Measurements from ENCODE around the gene C11orf98.
A peak's percentile ranks its signal among the peaks of the same experiment; 100 is the strongest.
"Not testable (repeated sequence)": the region's sequence is repeated elsewhere in the genome, so short reads cannot be mapped to it uniquely, and the experiment has no call there.

C11orf98 gene

DNA sequence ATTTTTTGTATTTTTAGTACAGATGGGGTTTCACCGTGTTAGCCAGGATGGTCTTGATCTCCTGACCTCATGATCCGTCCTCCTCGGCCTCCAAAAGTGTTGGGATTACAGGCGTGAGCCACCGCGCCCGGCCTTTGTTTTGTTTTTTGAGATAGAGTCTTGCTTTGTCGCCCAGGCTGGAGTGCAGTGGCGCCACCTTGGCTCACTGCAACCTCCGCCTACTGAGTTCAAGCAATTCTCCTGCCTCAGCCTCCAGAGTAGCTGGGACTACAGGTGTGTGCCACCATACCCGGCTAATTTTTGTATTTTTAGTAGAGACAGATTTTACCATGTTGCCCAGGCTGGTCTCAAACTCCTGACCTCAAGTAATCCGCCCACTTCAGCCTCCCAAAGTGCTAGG, 14.7 kb downstream of the C11orf98 start:
- DNase-seq (ENCODE audit: low read depth) = not testable (repeated sequence)

DNA sequence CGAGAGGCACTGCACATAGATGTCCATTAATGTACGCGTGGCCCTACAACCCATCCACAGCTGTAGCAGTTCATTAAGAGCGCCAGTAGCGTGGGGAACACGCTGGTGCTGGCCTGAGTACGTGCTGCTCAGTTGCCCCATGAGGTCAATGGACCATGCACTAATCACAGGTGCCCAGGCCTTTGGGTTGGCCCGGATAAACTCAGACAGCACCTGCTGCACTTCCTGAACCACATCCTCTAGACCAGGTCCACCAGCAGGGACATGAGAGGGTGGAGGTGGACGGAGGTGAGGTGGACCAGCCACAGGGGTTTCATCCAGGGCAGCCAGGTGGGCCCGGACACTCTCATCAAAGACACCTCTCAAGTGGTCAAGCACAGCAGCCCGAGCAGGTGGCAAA, 15.5 kb downstream of the C11orf98 start:
- no peak for DNase-seq (ENCODE audit: low read depth)

DNA sequence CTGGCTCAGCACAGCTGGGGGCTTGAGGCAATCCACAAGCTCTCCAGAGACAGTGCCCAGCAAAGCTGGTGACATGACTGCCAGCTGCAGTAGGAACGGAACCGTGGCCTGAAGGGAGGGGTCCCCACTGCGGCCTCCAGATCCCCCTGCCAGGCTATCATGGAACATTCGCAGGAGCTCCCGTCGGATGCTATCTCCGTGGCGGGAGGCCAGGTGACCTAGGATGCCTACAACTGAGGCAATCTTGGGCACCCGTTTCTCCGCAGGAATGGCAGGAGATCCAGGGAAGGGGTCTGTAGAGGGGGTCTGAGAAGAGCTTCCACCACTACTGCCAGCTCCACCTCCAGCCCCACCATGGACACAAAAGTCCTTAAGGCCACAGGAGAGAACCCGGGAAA, 16.0 kb downstream of the C11orf98 start:
- DNase-seq (ENCODE audit: low read depth) = no peak

DNA sequence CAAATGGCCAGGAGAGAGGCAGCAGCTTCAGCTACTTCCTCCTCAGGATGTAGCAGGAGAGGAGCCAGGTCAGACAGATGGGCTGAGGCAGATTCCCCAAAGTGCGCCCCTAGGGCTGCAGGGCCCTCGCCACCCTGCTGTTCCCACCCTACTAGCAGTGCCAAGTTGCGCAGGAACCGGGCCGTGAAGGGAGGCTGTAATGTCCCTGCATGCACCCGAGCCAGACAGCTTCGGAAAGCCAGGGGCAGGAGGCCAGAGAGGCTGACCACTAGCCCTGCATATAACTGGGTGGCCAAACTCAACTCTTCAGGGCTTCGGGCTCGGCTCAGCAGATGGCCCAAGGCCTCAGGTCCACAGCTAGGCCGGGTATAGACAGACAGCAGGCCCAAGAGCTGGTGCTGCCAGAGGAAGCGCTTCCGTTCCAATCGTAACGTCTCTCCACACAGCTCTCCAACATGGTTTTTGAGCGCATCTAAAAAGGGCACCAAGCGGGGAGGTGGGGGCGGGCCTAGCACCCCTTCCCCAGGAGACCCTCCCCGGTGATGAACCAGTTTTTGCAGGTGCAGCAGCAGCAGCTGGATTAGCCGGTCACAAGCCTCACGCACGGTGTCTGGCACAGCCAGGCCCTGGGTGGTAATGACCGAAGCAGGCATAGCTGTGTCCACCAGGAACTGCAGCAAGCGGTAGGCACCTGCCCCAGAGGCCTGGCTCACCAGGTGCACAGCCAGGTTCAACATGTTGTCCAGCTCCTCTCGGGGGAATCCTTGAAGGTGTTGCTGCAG, 16.6 kb downstream of the C11orf98 start:
- DNase-seq (ENCODE audit: low read depth) = no peak

DNA sequence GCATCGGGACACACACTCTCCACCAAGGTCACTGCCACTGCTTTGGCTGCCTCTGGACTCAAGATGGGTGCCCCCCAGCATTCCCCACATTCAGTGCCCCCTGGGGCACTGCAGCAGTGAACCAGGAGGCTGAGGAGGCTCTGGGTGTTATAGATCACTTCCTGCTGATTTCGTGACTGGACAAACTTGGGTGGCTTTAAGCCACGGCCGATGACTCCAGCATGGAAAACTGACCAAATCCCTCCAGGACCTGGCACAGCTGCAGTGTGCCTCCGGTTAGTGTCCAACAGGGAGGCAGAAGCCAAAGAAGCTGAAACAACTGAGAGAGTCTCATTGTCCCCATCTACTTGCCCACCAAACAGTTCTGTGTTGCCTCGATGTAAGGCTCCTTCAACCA, 17.4 kb downstream of the C11orf98 start:
- no peak for DNase-seq (ENCODE audit: low read depth)

DNA sequence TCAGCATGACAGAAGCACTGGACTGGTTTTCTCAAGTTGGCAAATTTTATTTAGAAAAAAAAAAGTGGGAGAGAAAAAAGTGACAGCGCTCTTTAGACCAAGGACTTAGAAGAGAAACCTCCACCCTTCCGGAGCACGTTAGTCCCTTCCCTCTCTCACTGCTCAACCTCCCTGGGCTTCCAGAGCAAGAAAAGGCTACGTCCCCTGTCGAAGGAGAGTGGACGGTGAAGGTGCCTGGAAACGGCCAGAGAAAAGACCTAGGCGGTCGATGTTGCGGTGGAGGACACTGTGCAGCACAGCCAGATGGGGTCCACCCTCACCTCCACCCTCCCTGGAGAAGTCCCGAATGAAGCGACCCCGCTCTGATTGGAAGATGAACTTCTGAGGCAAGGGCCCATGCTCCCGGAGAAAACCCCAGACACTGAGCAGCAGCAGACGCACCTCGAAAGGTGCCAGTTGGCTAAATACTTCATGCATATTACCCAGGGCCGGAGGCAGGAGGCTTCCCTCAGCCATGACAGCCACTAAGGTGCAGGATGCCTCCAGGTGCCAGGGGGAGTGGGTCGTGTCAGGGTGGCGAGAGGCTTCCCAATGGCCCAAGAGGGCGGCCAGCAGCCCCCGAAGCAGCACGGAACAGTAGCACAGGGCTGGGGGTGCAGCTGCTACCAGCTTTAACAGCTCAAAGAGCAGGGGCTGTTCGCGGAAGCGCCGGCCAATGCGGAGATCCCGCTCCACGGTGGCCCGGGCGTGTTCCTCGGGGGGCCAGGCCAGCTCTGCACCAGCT, 18.0 kb downstream of the C11orf98 start:
- DNase-seq (ENCODE audit: low read depth) = no peak

DNA sequence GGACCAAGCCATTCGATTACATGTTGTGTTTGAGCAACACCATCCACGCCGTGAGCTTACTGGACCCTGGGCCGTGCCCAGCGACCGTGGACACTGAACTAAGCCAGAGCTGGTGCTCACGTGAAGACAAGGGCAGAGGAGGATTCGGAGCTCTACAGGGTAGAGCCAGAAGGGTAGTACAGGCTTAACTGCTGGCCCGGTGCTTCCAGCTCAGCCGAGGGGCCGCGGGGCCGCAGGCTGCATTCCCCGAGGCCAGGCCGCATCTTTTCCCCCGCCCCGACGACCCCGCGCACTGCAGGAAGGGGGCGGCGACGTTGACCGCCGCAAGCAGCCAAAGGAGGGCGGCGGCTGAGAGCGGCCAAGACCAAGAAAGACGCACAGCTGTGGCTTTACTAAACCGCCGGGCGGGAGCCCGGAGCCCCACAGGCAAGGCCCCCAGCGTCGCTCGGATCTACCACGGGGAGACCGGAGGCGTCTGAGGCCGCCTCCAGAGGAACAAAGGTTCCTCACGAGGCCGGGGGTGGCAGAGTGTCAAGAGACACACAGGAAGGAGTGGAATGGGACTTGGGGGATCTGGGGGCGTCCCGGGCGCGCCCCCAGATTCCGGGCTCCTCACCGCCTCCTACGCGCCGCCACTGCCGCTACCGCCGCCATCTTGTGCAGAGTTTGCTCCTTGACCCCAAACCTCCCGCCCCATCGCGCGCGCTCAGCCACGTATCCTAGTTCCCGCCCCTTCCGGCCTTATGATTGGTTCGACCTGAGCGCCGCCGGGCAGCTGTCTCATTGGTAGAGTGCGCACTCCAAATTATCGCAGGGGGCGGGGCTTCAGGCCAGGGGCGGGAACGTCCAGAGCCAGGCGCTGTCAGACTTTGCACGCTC, 18.8 kb downstream of the C11orf98 start, which contains the start of gene GANAB:
Gene GANAB, minus strand, starts transcription at position 668 of the 879 bp plus-strand sequence. Its CDS starts 14 bp downstream, at position 654.
- DNase-seq (ENCODE audit: low read depth) = peak; percentile 94

DNA sequence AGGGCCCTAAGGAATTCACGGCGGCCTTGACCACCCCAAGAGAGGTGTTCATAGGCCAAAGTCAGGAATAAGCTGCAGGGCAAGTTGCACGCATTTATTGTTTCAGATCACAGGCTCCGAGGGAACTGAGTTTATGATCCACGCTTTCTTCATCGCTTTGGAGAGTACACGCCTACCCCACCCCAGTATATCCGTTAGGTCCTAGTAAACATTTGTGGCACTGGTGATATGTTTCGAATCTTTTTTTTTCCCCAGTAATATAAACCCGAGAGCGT, 19.4 kb downstream of the C11orf98 start:
- DNase-seq (ENCODE audit: low read depth) = no peak

DNA sequence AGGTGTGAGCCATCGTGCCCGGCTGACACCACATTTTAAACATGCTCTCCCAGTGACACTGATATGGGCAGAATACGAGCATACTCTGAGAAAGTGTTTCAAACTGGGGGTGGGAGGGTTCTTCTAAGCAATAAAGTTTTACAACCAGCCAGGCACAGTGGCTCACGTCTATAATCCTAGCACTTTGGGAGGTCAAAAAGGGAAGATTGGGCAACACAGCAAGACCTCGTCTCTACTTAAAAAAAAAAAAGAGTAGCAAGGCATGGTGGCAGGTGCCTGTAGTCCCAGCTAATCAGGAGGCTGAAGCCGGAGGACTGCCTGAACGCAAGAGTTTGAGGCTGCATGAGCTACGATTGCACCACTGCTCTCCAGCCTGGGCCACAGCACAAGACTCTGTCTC, 20.8 kb downstream of the C11orf98 start:
- no peak for DNase-seq (ENCODE audit: low read depth)

DNA sequence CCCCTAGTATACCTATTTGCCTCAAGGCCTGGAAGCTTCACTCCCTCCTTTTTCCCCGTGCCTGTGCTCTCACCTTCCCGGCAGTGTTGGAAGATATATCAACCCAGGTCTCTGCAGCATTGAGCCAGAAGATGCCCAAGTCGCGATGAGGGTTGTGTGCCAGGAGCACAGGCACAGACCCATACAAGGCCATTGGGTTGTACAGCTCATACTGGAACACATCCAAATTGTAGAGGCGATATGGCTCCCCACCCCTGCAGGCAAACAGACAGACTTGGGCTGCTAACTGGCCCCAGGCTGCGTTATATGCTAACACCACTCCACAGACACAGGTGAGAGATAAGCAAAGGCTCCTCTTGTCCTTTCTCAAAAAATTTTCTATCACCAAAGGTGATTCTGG, 32.5 kb downstream of the C11orf98 start:
- no peak for DNase-seq (ENCODE audit: low read depth)

DNA sequence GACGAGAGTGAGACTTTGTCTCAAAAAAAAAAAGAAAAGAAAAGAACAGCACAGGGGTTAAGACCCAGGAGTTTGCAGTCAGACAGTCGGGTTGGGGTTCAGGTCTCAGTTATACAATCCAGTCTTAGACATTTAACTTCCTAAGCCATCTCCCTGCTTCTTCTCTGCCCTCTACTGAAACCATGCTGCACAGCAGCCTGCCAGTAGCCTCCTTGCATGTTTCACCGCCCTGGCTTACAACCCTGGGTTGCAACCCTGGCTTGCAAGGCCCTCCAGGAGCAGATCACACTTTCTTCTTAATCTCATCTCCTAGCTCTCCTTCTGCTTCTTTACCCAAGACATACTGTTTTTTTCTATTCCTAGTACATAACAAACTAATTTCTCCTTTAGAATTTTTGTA, 37.3 kb downstream of the C11orf98 start:
- DNase-seq (ENCODE audit: low read depth) = no peak

DNA sequence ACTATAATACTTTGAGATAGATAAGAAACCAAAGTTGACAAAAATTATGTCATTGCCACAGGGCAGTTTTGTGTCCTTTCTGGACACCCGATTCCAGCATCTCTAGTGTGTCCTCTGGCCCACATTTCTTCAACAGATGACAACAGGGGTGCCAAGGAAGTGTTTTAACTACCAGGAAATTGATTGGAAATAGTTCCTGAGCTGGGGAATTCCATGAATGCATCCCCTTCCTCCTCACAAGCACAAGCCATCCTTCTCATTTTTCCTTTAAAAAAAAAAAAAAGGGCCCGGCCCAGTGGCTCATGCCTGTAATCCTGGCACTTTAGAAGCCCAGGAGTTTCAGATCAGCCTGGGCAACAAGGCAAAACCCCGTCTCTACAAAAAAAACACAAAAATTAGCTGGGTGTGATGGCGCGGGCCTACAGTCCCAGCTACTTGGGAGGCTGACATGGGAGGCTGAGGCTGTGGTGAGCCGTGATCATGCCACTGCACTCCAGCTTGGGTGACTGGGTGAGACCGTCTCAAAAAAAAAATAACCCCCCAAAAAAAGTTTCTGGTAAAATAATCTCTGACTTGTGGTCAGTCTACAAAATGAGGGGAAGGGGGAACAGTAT, 42.4 kb downstream of the C11orf98 start:
- no peak for DNase-seq (ENCODE audit: low read depth)

DNA sequence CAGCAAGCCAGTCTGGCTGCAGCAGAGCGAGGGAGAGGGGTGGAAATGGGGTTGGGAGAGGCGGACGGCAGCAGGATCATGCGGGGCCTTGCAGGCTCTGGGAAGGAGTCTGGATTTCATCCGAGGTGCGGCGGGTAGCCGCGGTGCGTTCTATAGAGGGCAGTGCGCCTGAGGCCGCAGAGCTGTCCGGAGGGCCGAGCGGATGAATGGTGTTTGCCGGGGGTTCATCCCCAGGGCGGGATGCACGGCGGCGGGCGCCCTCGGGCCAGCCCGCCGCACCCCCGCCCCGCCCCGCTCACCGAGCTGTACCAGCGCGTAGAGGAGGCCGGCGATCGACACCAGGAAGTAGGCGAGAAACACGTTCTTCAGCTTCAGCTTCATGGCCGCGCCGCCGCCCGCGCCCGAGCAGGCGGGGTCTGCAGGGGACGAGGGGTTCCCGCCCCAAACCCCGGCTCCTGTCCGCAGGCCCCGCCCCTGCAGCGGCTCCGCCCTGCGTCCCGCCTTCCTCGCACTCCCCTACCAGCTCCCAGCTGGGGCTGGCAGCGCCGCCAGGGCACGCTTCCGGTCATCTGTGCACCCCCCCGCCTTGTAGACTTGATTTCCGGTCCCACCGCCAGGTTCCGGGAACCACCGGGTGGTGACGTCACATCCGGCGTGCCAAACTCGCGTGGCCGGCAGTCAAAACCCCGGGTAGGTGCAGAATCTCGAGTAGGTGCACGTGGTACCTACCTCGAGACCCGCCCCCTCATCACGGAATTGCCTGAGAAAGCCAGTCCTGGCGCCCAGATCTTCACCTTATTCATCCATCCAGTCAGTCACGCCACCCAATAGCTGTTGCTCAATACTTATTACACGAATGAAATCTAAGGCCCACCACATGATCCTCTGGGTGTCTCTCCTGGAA, 43.2 kb downstream of the C11orf98 start, which contains the start of gene B3GAT3:
Gene B3GAT3, minus strand, starts transcription at position 420 of the 904 bp plus-strand sequence. Its CDS starts 39 bp downstream, at position 381.
- peak; percentile 94 for DNase-seq (ENCODE audit: low read depth)

DNA sequence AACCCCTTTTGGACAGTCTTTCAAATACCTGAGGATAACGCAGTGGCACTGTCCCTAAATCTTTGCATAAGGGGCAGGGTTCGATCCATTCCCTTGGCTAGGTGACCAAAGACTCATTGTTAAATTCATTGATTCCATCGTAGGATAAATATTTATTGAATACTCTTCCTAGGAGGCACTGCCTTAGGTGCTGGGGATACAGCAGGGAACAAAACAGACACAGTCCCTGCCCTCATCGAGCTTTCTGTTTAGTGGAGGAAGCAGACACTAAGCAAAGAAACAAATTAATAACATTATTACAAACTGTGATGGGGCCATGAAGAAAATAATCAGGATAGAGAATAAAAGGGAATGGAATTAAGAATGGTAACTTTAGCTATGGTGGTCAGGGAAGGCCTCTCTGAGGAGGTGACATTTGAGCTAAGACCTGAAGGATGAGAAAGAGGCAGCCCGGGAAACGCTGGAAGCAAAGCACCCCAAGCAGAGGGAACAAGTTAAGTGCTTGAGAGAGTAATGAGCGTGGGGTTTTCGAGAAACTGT, 43.9 kb downstream of the C11orf98 start:
- DNase-seq (ENCODE audit: low read depth) = no peak

DNA sequence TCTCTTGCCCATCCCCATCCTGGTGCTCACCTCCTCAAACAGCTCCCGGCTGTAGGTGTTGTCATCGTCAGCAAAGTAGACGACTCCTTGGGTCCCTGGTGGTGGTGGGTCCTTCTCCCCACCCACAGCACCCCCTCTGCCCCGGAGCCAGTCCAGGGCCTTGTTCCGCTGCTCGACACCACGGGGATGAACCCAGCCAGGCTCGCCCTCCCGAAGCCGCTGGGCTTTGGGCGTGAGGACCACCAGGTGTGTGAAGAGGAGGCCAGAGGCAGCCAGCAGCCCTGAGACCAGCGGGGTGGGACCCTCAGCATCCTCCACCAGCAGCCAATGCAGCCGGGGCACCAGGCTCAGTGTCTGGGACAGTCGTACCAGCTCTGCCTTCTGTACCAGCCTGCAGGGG, 48.1 kb downstream of the C11orf98 start:
- not testable (repeated sequence) for DNase-seq (ENCODE audit: low read depth)

DNA sequence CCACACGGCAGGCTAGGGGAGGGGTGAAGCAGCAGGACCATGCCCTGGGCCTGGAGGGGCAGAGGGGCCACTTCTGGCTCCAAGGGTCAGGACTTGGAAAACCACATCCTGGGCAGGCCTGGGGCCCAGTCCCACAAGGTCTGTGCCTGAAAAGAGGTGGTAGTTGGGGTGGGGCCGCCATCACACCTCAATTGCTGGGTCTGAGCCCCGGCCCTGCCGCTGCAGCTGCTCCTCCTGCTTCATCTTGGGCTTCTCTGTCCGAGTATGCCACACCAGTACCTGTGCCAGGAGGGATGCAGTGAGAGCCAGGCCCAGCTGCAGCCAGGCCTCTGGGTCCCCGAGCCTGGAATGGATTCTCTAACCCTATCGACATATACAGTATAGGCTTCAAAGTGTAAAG, 49.5 kb downstream of the C11orf98 start:
- DNase-seq (ENCODE audit: low read depth) = no peak

DNA sequence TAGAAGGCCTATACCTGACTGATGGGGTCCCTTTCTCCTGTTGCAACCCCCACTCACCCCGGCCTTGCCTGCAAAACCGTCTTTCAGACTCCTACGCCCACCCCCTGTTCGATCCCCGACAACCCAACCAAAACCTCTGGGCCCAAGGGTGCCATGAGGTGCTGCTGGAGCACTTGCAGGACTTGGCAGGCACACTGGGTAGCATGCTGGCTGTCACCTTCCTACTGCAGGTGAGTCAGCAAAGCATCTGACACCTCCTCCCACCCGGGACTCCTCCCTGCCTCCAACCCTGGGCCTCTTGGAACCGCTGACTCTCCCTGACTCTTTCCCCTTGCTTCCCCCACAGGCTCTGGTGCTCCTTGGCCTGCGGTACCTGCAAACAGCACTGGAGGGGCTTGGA, 50.7 kb downstream of the C11orf98 start:
- no peak for DNase-seq (ENCODE audit: low read depth)

DNA sequence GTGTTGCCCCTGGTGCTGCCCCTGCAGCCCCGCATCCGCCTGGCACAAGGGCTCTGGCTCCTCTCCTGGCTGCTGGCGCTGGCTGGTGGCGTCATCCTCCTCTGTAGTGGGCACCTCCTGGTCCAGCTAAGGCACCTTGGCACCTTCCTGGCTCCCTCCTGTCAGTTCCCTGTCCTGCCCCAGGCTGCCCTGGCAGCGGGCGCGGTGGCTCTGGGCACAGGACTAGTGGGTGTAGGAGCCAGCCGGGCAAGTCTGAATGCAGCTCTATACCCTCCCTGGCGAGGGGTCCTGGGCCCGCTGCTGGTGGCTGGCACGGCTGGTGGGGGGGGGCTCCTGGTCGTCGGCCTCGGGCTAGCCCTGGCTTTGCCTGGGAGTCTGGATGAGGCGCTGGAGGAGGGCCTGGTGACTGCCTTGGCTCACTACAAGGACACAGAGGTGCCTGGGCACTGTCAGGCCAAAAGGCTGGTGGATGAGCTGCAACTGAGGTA, 51.7 kb downstream of the C11orf98 start:
- no peak for DNase-seq (ENCODE audit: low read depth)

Data from CMK (cell line).